Natural killer cell treated with Interleukin-12 subunit alpha and Interleukin-12 subunit beta and Interleukin-15 and Interleukin-18, amount 100 ng/mL, for 72 hours (primary cell): ENCODE results near the gene KDM1A. TPM values are rescaled to one million over a fixed set of nuclear protein-coding genes. Genes with fewer than 3 reads are reported as not detected.

Experiments used
- ATAC-seq, 2 donors: fragments of 150-1000 bp; cut with Tn5 transposase in 1 of 2; sonication (Bioruptor Pico), chemical (Tn5 transposase) in 1 of 2; 2 replicates each; pipeline ENCODE4 v1.10.0; 2021
- DNase-seq: peaks from one replicate; pipeline ENCODE4 v3.0.0; 2022; ENCODE audit warnings: low spot score
- H3K27ac Mint-ChIP-seq, 2 donors: 1 replicate in 1 of 2; 2 replicates in 1 of 2; pipeline ENCODE4 v1.8.0; 2022; ENCODE audit warnings: mixed read lengths in 2 of 2, mild to moderate bottlenecking in 1 of 2, moderate library complexity in 1 of 2
- H3K27me3 Mint-ChIP-seq, 2 donors: 1 replicate in 1 of 2; 2 replicates in 1 of 2; pipeline ENCODE4 v1.8.0; 2022; ENCODE audit warnings: mixed read lengths in 2 of 2
- H3K36me3 Mint-ChIP-seq: one replicate; pipeline ENCODE4 v1.8.0; 2022; ENCODE audit warnings: mixed read lengths
- H3K4me1 Mint-ChIP-seq, 2 donors: 1 replicate in 1 of 2; 2 replicates in 1 of 2; pipeline ENCODE4 v1.8.0; 2022; ENCODE audit warnings: low read depth in 2 of 2, mixed read lengths in 2 of 2, mild to moderate bottlenecking in 1 of 2
- H3K4me3 Mint-ChIP-seq: one replicate; pipeline ENCODE4 v1.8.0; 2022; ENCODE audit warnings: mixed read lengths
- H3K9me3 Mint-ChIP-seq: 2 replicates; pipeline ENCODE4 v1.8.0; 2022; ENCODE audit warnings: mixed read lengths
- total RNA-seq, 2 donors: library from RNA; stranded (reverse); gene quantifications; one replicate each; pipeline ENCODE4 v1.2.3, GENCODE V29; 2022

The KDM1A gene
- total RNA-seq, 2 donors from 2014 or later: 48.9 to 69.1 TPM

DNA sequence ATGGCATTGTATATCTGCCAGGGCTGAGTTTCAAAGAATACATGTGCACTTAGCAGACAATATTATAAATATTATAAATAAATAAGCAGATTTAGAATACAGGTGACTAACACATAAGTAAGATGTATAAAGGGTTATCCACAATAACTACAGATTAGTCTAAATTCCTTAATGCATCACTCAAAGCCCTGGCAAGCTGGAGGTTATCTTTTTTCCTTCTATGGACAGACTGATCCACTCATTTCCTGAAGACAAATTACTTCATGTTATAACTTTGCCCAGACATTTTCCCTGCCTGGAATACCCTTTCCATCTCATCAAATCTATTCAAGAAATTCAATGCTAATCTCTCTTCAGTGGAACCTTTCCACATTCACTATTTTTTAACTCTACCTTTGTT is 110.6 kb downstream of the KDM1A start:
- no peak overlapping the region for H3K4me3 Mint-ChIP-seq

DNA sequence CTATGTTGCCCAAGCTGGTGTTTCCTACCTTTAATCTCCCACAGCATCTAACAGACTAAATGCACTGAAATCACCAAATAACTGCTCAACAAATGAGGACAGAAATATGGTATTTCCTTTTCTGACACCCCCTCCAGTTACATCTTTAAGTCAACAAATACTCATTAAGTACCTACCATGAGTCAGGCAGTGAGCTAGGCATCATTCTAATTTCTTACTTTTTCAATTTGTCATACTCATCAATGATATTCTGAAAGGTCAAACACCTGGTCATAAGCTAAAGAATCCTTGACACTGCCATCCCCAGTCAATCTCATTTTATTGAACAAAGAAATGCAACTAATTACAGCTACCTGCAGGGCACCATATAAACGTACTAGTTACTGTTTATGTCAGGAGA is 112.8 kb downstream of the KDM1A start:
- no peaks in the 10 kb centered on the region for H3K36me3 Mint-ChIP-seq
- no peaks in the 10 kb centered on the region for H3K9me3 Mint-ChIP-seq
- H3K27me3 Mint-ChIP-seq: no peaks in the 10 kb centered on the region
- DNase-seq (no peak), ATAC-seq (no peak)
- H3K4me3 Mint-ChIP-seq: no peak overlapping the region
- no peak overlapping the region for H3K27ac Mint-ChIP-seq
- H3K4me1 Mint-ChIP-seq: peaks cover 17 to 18% of the 10 kb centered on the region in 2 donors

More for the DNA sequence above, 110.6 kb downstream of the KDM1A start:
- Mint-ChIP-seq H3K4me1 (peaks cover 27 to 34% of the 10 kb centered on the region in 2 donors), H3K9me3 (no peaks in the 10 kb centered on the region), H3K36me3 (no peaks in the 10 kb centered on the region), H3K27me3 (no peaks in the 10 kb centered on the region), H3K27ac (no peak overlapping the region)
- DNase-seq (no peak), ATAC-seq (no peak)

Other genes with a start within 250 kb of the KDM1A start
- not detected for gene LACTBL1, start 46.6 kb upstream of the KDM1A start, total RNA-seq
- not detected for gene TEX46, start 3.6 kb upstream of the KDM1A start, total RNA-seq
- 10 to 100 TPM; 42.7 to 43.1 TPM for gene LUZP1, start 149.4 kb downstream of the KDM1A start, total RNA-seq
- not detected for gene HTR1D, start 198.0 kb downstream of the KDM1A start, total RNA-seq